Subcutaneous abdominal adipose tissue (tissue), 5 donors: ENCODE results near the gene HHIPL2.

Experiments
- H3K27ac ChIP-seq: one replicate; pipeline ENCODE4 v1.7.0; 2013; ENCODE audit warnings: low read depth, mild to moderate bottlenecking, inconsistent platforms, low read length, moderate library complexity
- H3K27me3 ChIP-seq, 5 donors: one replicate each; pipeline ENCODE4 v1.7.0; 2013; ENCODE audit warnings: low read length in 5 of 5, inconsistent platforms in 1 of 5; ENCODE audit not compliant: control insufficient read depth in 5 of 5, insufficient read depth in 4 of 5
- H3K36me3 ChIP-seq, 5 donors: one replicate each; pipeline ENCODE4 v1.7.0; 2013; ENCODE audit warnings: low read length in 5 of 5; ENCODE audit not compliant: control insufficient read depth in 5 of 5, insufficient read depth in 5 of 5
- H3K4me1 ChIP-seq, 5 donors: one replicate each; pipeline ENCODE4 v1.7.0; 2013; ENCODE audit warnings: low read length in 5 of 5, mild to moderate bottlenecking in 3 of 5, moderate library complexity in 1 of 5; ENCODE audit not compliant: control insufficient read depth in 5 of 5, insufficient read depth in 5 of 5
- H3K4me3 ChIP-seq, 5 donors: one replicate each; pipeline ENCODE4 v1.7.0; 2013; ENCODE audit warnings: low read length in 5 of 5, low read depth in 1 of 5
- H3K9ac ChIP-seq, 5 donors: one replicate each; pipeline ENCODE4 v1.7.0; 2013; ENCODE audit warnings: low read length in 5 of 5, mild to moderate bottlenecking in 4 of 5, moderate library complexity in 3 of 5
- H3K9me3 ChIP-seq, 5 donors: one replicate each; pipeline ENCODE4 v1.7.0; 2013; ENCODE audit warnings: low read length in 5 of 5; ENCODE audit not compliant: control insufficient read depth in 5 of 5
- donor health status: healthy.
- donor health status: healthy.
- donor health status: healthy.
- donor health status: healthy.
- donor health status: healthy.

HHIPL2 gene

DNA sequence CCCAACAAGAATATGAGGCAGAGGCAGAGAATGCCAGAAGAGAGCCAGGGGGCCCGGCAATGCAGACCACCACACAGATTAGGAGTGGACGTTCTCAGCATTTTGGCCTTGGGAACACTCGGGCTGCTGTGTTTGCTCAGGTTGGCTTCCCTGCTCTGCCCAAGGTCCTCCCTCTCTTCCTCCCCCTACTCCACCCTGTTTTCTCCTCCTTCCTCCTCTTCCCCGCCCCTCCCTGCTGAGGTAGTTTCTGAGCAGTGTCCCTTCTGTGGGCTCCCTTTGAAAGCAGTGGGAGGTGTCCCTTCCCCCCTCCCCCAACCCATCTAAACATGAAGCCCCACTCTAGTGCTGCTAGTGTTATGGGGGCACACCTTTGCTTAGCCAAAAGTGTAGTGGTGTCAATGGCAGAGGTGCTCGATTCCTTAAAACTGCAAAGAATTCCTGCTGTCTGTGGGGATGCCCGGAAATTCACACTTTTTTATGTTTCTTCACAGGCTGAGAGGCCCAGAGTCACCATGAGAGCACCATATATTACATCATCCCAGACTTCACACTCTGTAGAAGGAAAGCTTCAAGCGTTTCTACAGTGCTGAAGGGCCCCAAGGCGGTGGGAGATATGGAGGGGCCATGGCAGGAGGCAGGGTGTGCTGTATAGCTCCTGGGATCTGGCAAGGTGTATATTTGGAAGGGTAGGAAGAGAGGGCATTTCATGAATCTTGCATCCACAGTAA, at the start of gene HHIPL2:
HHIPL2 (minus strand) TSS at position 161 of the 728 bp plus-strand sequence; CDS start at position 101, 60 bp downstream.
- Histone ChIP-seq H3K4me3 (no peak within 1 kb of the TSS), H3K9me3 (no peaks in the 10 kb centered on the region), H3K4me1 (peaks cover 0 to 5% (median 0%) of the 10 kb centered on the region in 5 donors), H3K9ac (no peak within 1 kb of the TSS), H3K27ac (no peak within 1 kb of the TSS), H3K27me3 (peaks cover 3 to 18% (median 12%) of the 10 kb centered on the region in 5 donors), H3K36me3 (no peaks in the 10 kb centered on the region)

DNA sequence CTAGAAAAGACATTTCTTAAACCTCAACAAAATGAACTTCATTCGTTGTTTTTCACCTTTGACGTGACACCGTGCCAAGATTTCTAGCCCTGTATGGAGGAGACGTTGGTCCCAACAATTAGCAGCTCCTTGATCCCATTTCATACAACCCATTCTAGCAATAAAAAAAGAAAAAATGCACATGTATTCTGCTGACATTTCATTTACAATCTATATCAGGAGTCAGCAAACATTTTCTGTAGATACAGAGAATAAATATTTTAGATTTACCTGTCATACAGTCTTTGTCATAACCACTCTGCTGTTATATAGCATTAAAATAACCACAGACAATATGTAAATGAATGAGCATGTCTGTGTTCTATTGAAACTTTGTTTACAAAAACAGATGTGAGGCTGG, 48.8 kb upstream of the HHIPL2 start:
- Histone ChIP-seq H3K36me3 (no peaks in the 10 kb centered on the region), H3K4me3 (no peak overlapping the region), H3K27ac (no peak overlapping the region), H3K9ac (no peak overlapping the region), H3K4me1 (no peaks in the 10 kb centered on the region), H3K27me3 (no peaks in the 10 kb centered on the region), H3K9me3 (peaks cover 0 to 3% (median 0%) of the 10 kb centered on the region in 5 donors)

DNA sequence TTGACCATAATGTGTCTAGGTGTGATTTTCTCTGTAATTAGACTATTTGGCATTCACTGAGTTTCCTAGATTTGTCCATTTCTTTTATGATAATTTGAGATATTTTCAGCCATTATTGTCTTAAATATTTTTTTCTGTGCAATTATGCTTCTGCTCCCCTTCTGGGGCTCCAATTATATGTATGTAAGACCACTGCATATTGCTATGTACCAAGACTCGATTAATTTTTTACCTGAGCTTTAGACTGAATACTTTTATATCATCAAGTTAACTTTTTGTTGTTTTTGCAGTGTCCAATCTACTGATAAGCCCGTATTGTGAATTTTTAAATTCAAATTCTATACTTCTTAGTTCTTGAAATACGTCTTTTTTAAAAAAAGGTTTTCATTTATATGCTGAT, 46.9 kb upstream of the HHIPL2 start:
- Histone ChIP-seq H3K36me3 (no peaks in the 10 kb centered on the region), H3K4me3 (no peak overlapping the region), H3K9ac (no peak overlapping the region), H3K27me3 (no peaks in the 10 kb centered on the region), H3K9me3 (peaks cover 0 to 3% (median 0%) of the 10 kb centered on the region in 5 donors), H3K4me1 (peaks cover 2 to 9% (median 7%) of the 10 kb centered on the region in 5 donors), H3K27ac (no peak overlapping the region)

DNA sequence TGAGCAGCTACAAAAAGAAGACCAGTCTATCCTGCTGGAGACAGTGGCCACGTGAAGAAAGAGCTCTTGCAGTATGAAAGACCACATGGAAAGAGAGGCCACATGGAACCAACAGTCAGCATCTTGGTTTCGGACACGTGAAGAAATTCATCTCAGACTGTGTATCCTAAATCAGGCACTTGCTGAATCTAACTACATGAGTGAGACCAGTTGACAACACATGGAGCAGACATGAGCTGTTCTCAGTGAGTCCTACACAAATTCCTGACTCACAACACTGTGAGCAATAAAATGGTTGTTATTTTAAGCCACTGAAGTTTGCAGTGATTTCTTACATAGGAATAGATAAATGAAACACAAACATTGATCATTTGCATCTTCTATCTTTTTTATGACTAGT, 44.3 kb upstream of the HHIPL2 start:
- Histone ChIP-seq H3K9ac (no peak overlapping the region), H3K27ac (no peak overlapping the region), H3K4me1 (peaks cover 2 to 24% (median 20%) of the 10 kb centered on the region in 5 donors), H3K27me3 (no peaks in the 10 kb centered on the region), H3K4me3 (no peak overlapping the region), H3K36me3 (peaks cover 0 to 2% (median 2%) of the 10 kb centered on the region in 5 donors), H3K9me3 (peaks cover 0 to 3% (median 0%) of the 10 kb centered on the region in 5 donors)

DNA sequence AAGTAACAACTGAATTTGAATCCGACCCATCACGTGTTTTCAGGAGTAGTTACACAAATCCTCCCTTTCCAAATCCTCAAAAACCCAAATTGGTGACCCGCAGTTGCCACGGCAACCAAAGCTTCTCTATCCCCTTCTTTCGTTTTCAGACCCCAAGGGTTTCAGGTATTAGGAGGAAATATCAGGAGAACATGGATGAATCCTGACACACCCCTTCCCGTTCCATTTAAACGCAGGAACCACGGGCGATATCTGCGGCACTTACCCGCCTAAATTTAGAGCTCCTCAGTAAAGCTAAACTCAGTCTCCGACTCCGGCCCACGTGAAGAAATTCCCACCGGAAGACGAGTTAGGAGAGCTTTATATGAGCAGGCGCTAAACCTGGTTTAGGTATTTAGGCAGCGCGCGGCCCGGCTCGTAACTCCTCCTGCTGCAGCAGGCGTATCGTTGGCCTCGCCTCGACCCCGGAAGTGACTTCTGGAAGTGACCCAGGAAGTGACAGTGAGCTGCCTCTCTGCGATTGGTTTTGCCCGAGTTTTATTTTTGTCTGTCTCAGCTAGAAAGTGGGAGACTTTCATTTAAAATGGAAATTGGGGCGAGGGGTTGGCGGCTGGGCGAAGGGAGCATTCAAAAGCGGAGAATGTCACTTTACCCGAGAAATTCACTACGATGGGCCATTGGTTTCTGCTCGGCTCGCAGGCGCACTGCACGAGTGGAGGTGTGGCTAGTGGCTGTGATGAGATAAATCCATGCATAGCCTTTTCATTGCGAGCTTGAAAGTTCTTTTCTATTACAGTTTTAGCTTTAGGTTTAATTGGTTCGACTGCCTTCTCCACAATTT, 41.8 kb upstream of the HHIPL2 start, which contains the start of gene TAF1A:
TAF1A (minus strand) TSS at position 472 of the 841 bp plus-strand sequence.
- peak within 1 kb of the TSS; percentile 93 for H3K27ac ChIP-seq
- no peaks in the 10 kb centered on the region for H3K9me3 ChIP-seq
- peaks cover 2 to 24% (median 20%) of the 10 kb centered on the region in 5 donors for H3K4me1 ChIP-seq
- H3K27me3 ChIP-seq = no peaks in the 10 kb centered on the region
- H3K36me3 ChIP-seq = peaks cover 3 to 14% (median 9%) of the 10 kb centered on the region in 5 donors
- H3K4me3 ChIP-seq = peak within 1 kb of the TSS; percentile 81 to 98 (median 90)
- H3K9ac ChIP-seq = peak within 1 kb of the TSS; percentile 49 to 94 (median 85)

DNA sequence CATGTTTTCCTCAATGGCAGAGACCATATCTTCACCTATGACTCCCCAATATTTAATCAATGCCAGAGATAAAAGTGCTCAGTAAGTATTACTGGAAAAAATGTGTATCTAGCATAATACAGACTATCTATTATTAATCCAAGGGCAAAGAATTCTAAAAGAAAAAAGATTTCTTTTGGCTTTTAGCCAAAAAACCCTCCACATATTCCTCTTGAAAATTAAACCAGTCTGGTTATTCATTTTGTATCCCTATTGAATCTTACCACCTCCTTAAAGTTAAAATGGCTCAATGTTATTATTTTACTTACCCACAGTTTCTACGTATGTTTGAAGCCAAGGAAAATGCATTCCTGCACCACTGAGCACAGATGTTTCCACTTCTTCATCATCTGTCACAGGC, 40.2 kb upstream of the HHIPL2 start:
- peaks cover 2 to 31% (median 20%) of the 10 kb centered on the region in 5 donors for H3K4me1 ChIP-seq
- H3K9ac ChIP-seq = no peak overlapping the region
- no peak overlapping the region for H3K27ac ChIP-seq
- peaks cover 3 to 16% (median 11%) of the 10 kb centered on the region in 5 donors for H3K36me3 ChIP-seq
- H3K4me3 ChIP-seq = no peak overlapping the region
- no peaks in the 10 kb centered on the region for H3K27me3 ChIP-seq
- no peaks in the 10 kb centered on the region for H3K9me3 ChIP-seq

DNA sequence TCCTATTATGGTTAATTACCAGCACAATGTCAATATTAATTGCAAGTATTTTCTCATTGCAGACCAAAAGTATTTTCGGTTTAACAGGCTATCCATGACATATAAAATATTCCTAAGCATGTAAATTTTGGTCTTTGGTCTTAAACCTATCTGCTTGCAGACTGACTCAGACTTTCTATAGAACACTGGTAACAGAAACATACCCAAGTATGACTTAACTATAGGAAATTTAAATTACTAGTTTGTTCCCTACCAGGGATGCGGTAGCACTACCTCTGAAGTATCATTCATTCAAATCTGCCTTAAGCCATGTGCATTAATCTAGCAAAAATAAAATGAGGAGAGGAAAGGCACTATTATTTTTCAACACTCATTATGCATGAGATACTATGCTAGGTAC, 38.9 kb upstream of the HHIPL2 start:
- Histone ChIP-seq H3K36me3 (peaks cover 3 to 20% (median 16%) of the 10 kb centered on the region in 5 donors), H3K9me3 (no peaks in the 10 kb centered on the region), H3K9ac (no peak overlapping the region), H3K27me3 (no peaks in the 10 kb centered on the region), H3K4me3 (no peak overlapping the region), H3K4me1 (peaks cover 2 to 36% (median 25%) of the 10 kb centered on the region in 5 donors), H3K27ac (no peak overlapping the region)

DNA sequence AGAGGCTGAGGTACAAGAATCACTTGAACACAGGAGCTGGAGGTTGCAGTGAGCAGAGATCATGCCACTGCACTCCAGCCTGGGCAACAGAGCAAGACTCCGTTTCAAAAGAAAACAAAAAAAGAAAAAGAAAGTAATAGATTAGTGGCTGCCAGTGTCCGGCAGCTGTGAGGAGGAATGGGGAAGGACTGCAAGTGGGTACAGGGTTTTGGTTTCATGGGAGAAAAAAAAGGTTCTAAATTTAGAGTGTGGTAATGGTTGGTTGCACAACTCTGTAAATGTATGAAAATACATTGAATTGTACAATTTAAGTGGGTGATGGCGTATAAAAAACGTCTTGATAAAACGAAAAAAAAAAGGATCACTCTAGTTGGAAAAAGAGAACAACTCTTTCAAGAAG, 35.2 kb upstream of the HHIPL2 start:
- no peak overlapping the region for H3K9ac ChIP-seq
- H3K4me3 ChIP-seq = no peak overlapping the region
- no peaks in the 10 kb centered on the region for H3K9me3 ChIP-seq
- peaks cover 0 to 15% (median 4%) of the 10 kb centered on the region in 5 donors for H3K4me1 ChIP-seq
- peaks cover 3 to 28% (median 20%) of the 10 kb centered on the region in 5 donors for H3K36me3 ChIP-seq
- H3K27me3 ChIP-seq = no peaks in the 10 kb centered on the region
- no peak overlapping the region for H3K27ac ChIP-seq

DNA sequence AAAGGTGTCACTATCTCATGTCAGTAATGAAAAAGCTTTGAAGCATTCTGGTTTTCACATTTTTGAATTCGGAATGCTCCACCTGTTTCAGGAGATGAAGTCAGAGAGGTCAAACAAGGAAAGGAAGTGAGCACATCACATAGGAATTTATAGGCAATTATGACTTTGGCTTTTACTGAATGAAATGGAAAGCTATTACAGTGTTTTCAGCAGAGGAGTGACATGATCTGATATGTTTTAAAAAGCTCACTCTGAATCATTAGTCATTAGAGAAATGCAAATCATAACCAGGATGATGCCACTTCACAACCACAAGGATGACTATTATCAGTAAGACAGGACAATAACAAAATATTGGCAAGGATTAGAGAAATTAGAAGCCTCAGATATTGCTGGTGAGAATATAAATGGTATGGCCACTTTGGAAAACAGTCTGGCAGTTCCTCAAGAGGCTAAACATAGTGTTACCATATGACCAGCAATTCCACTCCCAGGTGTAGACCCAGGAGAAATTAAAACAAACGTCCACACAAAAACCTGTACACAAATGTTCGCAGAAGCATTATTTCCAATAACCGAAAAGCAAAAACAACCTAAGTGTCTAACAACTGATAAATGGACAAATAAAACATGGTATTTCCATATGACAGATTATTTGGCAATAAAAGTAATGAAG, 34.3 kb upstream of the HHIPL2 start:
- Histone ChIP-seq H3K36me3 (peaks cover 3 to 26% (median 22%) of the 10 kb centered on the region in 5 donors), H3K9me3 (no peaks in the 10 kb centered on the region), H3K9ac (no peak overlapping the region), H3K4me3 (no peak overlapping the region), H3K27ac (no peak overlapping the region), H3K4me1 (peaks cover 0 to 13% (median 4%) of the 10 kb centered on the region in 5 donors), H3K27me3 (no peaks in the 10 kb centered on the region)
